Loucy (cell line): ENCODE data around the gene SLC39A11.

Source experiments
- H2AFZ ChIP-seq: fragments of 200-600 bp; sonication (generic); 2 replicates; pipeline ENCODE4 v1.6.0; 2016; ENCODE audit warnings: antibody characterized with exemption, mild to moderate bottlenecking, low read length, moderate library complexity
- H3F3A ChIP-seq: fragments of 200-600 bp; 2 replicates; pipeline ENCODE4 v1.6.0; 2016; ENCODE audit warnings: antibody characterized with exemption, low read depth, mild to moderate bottlenecking
- H3K27me3 ChIP-seq: fragments of 200-600 bp; sonication (generic); 2 replicates; pipeline ENCODE4 v1.6.1; 2014; ENCODE audit warnings: low read length, mild to moderate bottlenecking; ENCODE audit not compliant: insufficient read depth, poor library complexity, severe bottlenecking
- H3K36me3 ChIP-seq: fragments of 200-600 bp; sonication (generic); 2 replicates; pipeline ENCODE4 v1.6.1; 2016; ENCODE audit warnings: low read length; ENCODE audit not compliant: insufficient read depth
- H3K4me1 ChIP-seq: fragments of 200-600 bp; sonication (generic); 2 replicates; pipeline ENCODE4 v1.5.1; 2014; ENCODE audit warnings: low read length, mild to moderate bottlenecking; ENCODE audit not compliant: insufficient read depth, poor library complexity, severe bottlenecking
- H3K4me2 ChIP-seq: fragments of 200-600 bp; sonication (generic); 2 replicates; pipeline ENCODE4 v1.6.0; 2014; ENCODE audit warnings: antibody characterized with exemption, low read length, low read depth, mild to moderate bottlenecking; ENCODE audit not compliant: poor library complexity, severe bottlenecking
- H3K4me3 ChIP-seq: fragments of 200-600 bp; sonication (generic); 2 replicates; pipeline ENCODE4 v1.5.1; 2014; ENCODE audit warnings: low read length, mild to moderate bottlenecking, mixed read lengths; ENCODE audit not compliant: poor library complexity, severe bottlenecking
- H3K79me2 ChIP-seq: fragments of 200-600 bp; sonication (generic); 2 replicates; pipeline ENCODE4 v1.6.1; 2014; ENCODE audit warnings: low read length; ENCODE audit not compliant: insufficient read depth
- H3K9ac ChIP-seq: fragments of 200-600 bp; sonication (generic); 2 replicates; pipeline ENCODE4 v1.6.0; 2014; ENCODE audit warnings: mild to moderate bottlenecking, low read depth, low read length, moderate library complexity; ENCODE audit not compliant: poor library complexity, severe bottlenecking
- H3K9me2 ChIP-seq: fragments of 200-600 bp; sonication (generic); replicated peaks from 2 replicates; pipeline ENCODE4 v1.6.1; 2016; ENCODE audit warnings: low read depth, low read length, mixed read lengths
- H3K9me3 ChIP-seq: fragments of 200-600 bp; sonication (generic); 2 replicates; pipeline ENCODE4 v1.6.1; 2014; ENCODE audit warnings: mild to moderate bottlenecking, antibody characterized with exemption, low read length, low read depth; ENCODE audit not compliant: insufficient read depth
- H4K20me1 ChIP-seq: fragments of 200-600 bp; sonication (generic); 2 replicates; pipeline ENCODE4 v1.6.0; 2014; ENCODE audit warnings: antibody characterized with exemption, low read length, mild to moderate bottlenecking; ENCODE audit not compliant: insufficient read depth, poor library complexity, severe bottlenecking
- CTCF ChIP-seq: fragments of 200-600 bp; sonication (generic); conservative IDR thresholded peaks from 2 replicates; pipeline ENCODE4 v1.5.1; 2014; ENCODE audit warnings: mild to moderate bottlenecking, antibody characterized with exemption, low read length
- EZH2phosphoT487 ChIP-seq: fragments of 200-600 bp; IDR thresholded peaks from 2 replicates; pipeline ENCODE4 v1.6.1; 2018; ENCODE audit warnings: antibody characterized with exemption, mild to moderate bottlenecking, moderate library complexity, borderline replicate concordance

SLC39A11 gene

GRCh38 chr17:72924196-72924595 lies 168.3 kb downstream of the SLC39A11 start:
- no peak overlapping the region for H3K4me3 ChIP-seq
- H3K79me2 ChIP-seq = no peaks in the 10 kb centered on the region
- no peaks in the 10 kb centered on the region for H3K9me2 ChIP-seq
- no peaks in the 10 kb centered on the region for H3K36me3 ChIP-seq
- H4K20me1 ChIP-seq = no peaks in the 10 kb centered on the region
- no peak overlapping the region for H3K9ac ChIP-seq
- no peaks in the 10 kb centered on the region for H3K9me3 ChIP-seq
- H3K4me2 ChIP-seq = no peak overlapping the region
- H3K4me1 ChIP-seq = no peaks in the 10 kb centered on the region
- H3K27me3 ChIP-seq = no peaks in the 10 kb centered on the region
- H3F3A ChIP-seq = no peaks in the 10 kb centered on the region
- TF ChIP-seq EZH2phosphoT487 (no peak), CTCF (no peak)
- no peak overlapping the region for H2AFZ ChIP-seq

- Histone ChIP-seq H3K4me2 (no peak overlapping the region), H3F3A (no peaks in the 10 kb centered on the region), H4K20me1 (no peaks in the 10 kb centered on the region), H3K27me3 (no peaks in the 10 kb centered on the region), H3K9ac (no peak overlapping the region), H3K4me3 (no peak overlapping the region), H2AFZ (no peak overlapping the region), H3K9me2 (no peaks in the 10 kb centered on the region), H3K9me3 (no peaks in the 10 kb centered on the region), H3K79me2 (no peaks in the 10 kb centered on the region), H3K36me3 (no peaks in the 10 kb centered on the region; the same call in 1 of the 2 replicates), H3K4me1 (no peaks in the 10 kb centered on the region)
- TF ChIP-seq CTCF (no peak), EZH2phosphoT487 (no peak)
These were observed 170.3 kb downstream of the SLC39A11 start for GRCh38 chr17:72922219-72922618.

- Histone ChIP-seq H3K4me1 (no peaks in the 10 kb centered on the region), H3K4me2 (no peak overlapping the region), H3K27me3 (no peaks in the 10 kb centered on the region), H3K9ac (no peak overlapping the region), H3K79me2 (no peaks in the 10 kb centered on the region), H3K9me3 (no peaks in the 10 kb centered on the region), H3F3A (no peaks in the 10 kb centered on the region), H4K20me1 (no peaks in the 10 kb centered on the region), H3K4me3 (no peak overlapping the region), H3K36me3 (no peaks in the 10 kb centered on the region; the same call in 1 of the 2 replicates), H3K9me2 (no peaks in the 10 kb centered on the region), H2AFZ (no peak overlapping the region)
- TF ChIP-seq CTCF = no peak
- TF ChIP-seq EZH2phosphoT487 = no peak
These were observed 171.0 kb downstream of the SLC39A11 start for GRCh38 chr17:72921347-72922054.
